Measurements from ENCODE around the gene KRABD2.

The KRABD2 gene

GRCh38 chr17:8392674-8393469 is 16.4 kb upstream of the KRABD2 start:
- H3K4me1 Mint-ChIP-seq (ENCODE audit: low read depth): no peaks in the 10 kb centered on the region
- no peak for TF ChIP-seq CTCF (IDR thresholded peaks at IDR 0.05; ENCODE audit: unreplicated experiment)
- DNase-seq (ENCODE audit: low spot score, unreplicated experiment): no peak
- H3K4me3 Mint-ChIP-seq (ENCODE audit: low read depth): no peak overlapping the region
- no peak overlapping the region for H3K27ac Mint-ChIP-seq
- H3K9me3 Mint-ChIP-seq (ENCODE audit: low read depth): no peaks in the 10 kb centered on the region
- H3K27me3 Mint-ChIP-seq: peaks cover 33% of the 10 kb centered on the region
- H3K36me3 Mint-ChIP-seq (ENCODE audit: insufficient read depth): no peaks in the 10 kb centered on the region

- Mint-ChIP-seq H3K9me3 (ENCODE audit: low read depth) (no peaks in the 10 kb centered on the region), H3K4me3 (ENCODE audit: low read depth) (no peak overlapping the region), H3K36me3 (ENCODE audit: insufficient read depth) (no peaks in the 10 kb centered on the region), H3K27ac (no peak overlapping the region), H3K4me1 (ENCODE audit: low read depth) (no peaks in the 10 kb centered on the region), H3K27me3 (peaks cover 27% of the 10 kb centered on the region)
- DNase-seq (ENCODE audit: low spot score, unreplicated experiment): no peak
- no peak for TF ChIP-seq CTCF (IDR thresholded peaks at IDR 0.05; ENCODE audit: unreplicated experiment)
Measured at GRCh38 chr17:8392274-8392673, 15.8 kb upstream of the KRABD2 start.

GRCh38 chr17:8391711-8392110 is 15.2 kb upstream of the KRABD2 start:
- Mint-ChIP-seq H3K27ac (no peak overlapping the region), H3K4me1 (ENCODE audit: low read depth) (peaks cover under 1% of the 10 kb centered on the region), H3K27me3 (peaks cover 23% of the 10 kb centered on the region), H3K4me3 (ENCODE audit: low read depth) (no peak overlapping the region), H3K9me3 (ENCODE audit: low read depth) (no peaks in the 10 kb centered on the region), H3K36me3 (ENCODE audit: insufficient read depth) (no peaks in the 10 kb centered on the region)
- DNase-seq (ENCODE audit: low spot score, unreplicated experiment): no peak
- no peak for TF ChIP-seq CTCF (IDR thresholded peaks at IDR 0.05; ENCODE audit: unreplicated experiment)

GRCh38 chr17:8387914-8388651 is 11.6 kb upstream of the KRABD2 start:
- peaks cover 4% of the 10 kb centered on the region for H3K4me1 Mint-ChIP-seq (ENCODE audit: low read depth)
- H3K4me3 Mint-ChIP-seq (ENCODE audit: low read depth): no peak overlapping the region
- H3K36me3 Mint-ChIP-seq (ENCODE audit: insufficient read depth): peaks cover under 1% of the 10 kb centered on the region
- no peaks in the 10 kb centered on the region for H3K9me3 Mint-ChIP-seq (ENCODE audit: low read depth)
- TF ChIP-seq CTCF (IDR thresholded peaks at IDR 0.05; ENCODE audit: unreplicated experiment): no peak
- H3K27ac Mint-ChIP-seq: no peak overlapping the region
- no peak for DNase-seq (ENCODE audit: low spot score, unreplicated experiment)
- H3K27me3 Mint-ChIP-seq: no peaks in the 10 kb centered on the region

GRCh38 chr17:8386841-8387240 is 10.3 kb upstream of the KRABD2 start:
- no peak for DNase-seq (ENCODE audit: low spot score, unreplicated experiment)
- Mint-ChIP-seq H3K27ac (peak overlapping the region; percentile 14), H3K4me3 (ENCODE audit: low read depth) (no peak overlapping the region), H3K9me3 (ENCODE audit: low read depth) (no peaks in the 10 kb centered on the region), H3K27me3 (no peaks in the 10 kb centered on the region), H3K4me1 (ENCODE audit: low read depth) (peaks cover 15% of the 10 kb centered on the region), H3K36me3 (ENCODE audit: insufficient read depth) (peaks cover 8% of the 10 kb centered on the region)
- TF ChIP-seq CTCF (IDR thresholded peaks at IDR 0.05; ENCODE audit: unreplicated experiment): no peak

All from progenitor cell of endocrine pancreas (in vitro differentiated cells).